ENCODE measurements around the gene CRTC2. TPM values are rescaled to one million over a fixed set of nuclear protein-coding genes. Genes with fewer than 3 reads are reported as not detected.

CRTC2 gene
- total and polyA plus RNA-seq, 9 of the 15 experiments (the other 6 are each of a cell fraction or from before 2014, with no cell fraction given): 2.7 to 26.4 (median 10.2) TPM

GRCh38 chr1:153977250-153978240 lies 19.1 kb upstream of the CRTC2 start, which contains the start of gene JTB (continued):
- no peak for TF ChIP-seq MED1 (CRISPR knock-in tag; IDR thresholded peaks at IDR 0.05; ENCODE audit: borderline replicate concordance)
- TF ChIP-seq PURB (CRISPR knock-in tag; IDR thresholded peaks at IDR 0.05; ENCODE audit: low read depth): no peak
- no peak for TF ChIP-seq MCM7 (IDR thresholded peaks at IDR 0.05)
- no peak for TF ChIP-seq ZNF699 (CRISPR knock-in tag; IDR thresholded peaks at IDR 0.05; ENCODE audit: insufficient replicate concordance)
- no peak for TF ChIP-seq MEIS2 (IDR thresholded peaks at IDR 0.05; ENCODE audit: partially characterized antibody)
- TF ChIP-seq EZH2 (IDR thresholded peaks at IDR 0.05; ENCODE audit: borderline replicate concordance, low read depth, low read length): no peak
- TF ChIP-seq MYNN (IDR thresholded peaks at IDR 0.05): no peak
- no peak for TF ChIP-seq MYNN (CRISPR knock-in tag; IDR thresholded peaks at IDR 0.05)
- TF ChIP-seq KDM2B (CRISPR knock-in tag; IDR thresholded peaks at IDR 0.05): no peak
- peak; percentile 93 for TF ChIP-seq HCFC1 (IDR thresholded peaks at IDR 0.05; ENCODE audit: low read depth, low read length)
- no peak for TF ChIP-seq ADNP (tag; IDR thresholded peaks at IDR 0.05)
- no peak for TF ChIP-seq ZNF780A (CRISPR knock-in tag; IDR thresholded peaks at IDR 0.05)
- TF ChIP-seq SIN3B (IDR thresholded peaks at IDR 0.05; ENCODE audit: low read depth): peak; percentile 45; the same call in 1 of the 2 replicates
- no peak for TF ChIP-seq ZNF239 (CRISPR knock-in tag; IDR thresholded peaks at IDR 0.05)
- TF ChIP-seq FOXJ2 (tag; IDR thresholded peaks at IDR 0.05): no peak; the same call in 1 of the 2 replicates
- peak in 1 of 2 experiments; percentile 79 for TF ChIP-seq E2F6 (IDR thresholded peaks at IDR 0.05; ENCODE audit: borderline replicate concordance in 1 of 2, extremely low read depth in 1 of 2, insufficient read depth in 1 of 2, insufficient read length in 1 of 2, low read depth in 1 of 2, low read length in 1 of 2, poor library complexity in 1 of 2, severe bottlenecking in 1 of 2)
- no peak for TF ChIP-seq ZNF134 (CRISPR knock-in tag; conservative IDR thresholded peaks at IDR 0.05)
- no peak for TF ChIP-seq ZNF668 (CRISPR knock-in tag; IDR thresholded peaks at IDR 0.05)
- peak; percentile 58 for TF ChIP-seq GABPB1 (CRISPR knock-in tag; IDR thresholded peaks at IDR 0.05)
- TF ChIP-seq EP300 (IDR thresholded peaks at IDR 0.05; ENCODE audit: low read length): peak; percentile 22; the same call in 1 of the 2 replicates
- TF ChIP-seq ZNF12 (CRISPR knock-in tag; IDR thresholded peaks at IDR 0.05): 0 out of 2 replicates have a peak, but pooled peaks have one; percentile 7
- TF ChIP-seq GATAD2A (IDR thresholded peaks at IDR 0.05): no peak
- no peak for TF ChIP-seq DLX4 (CRISPR knock-in tag; IDR thresholded peaks at IDR 0.05)
- TF ChIP-seq SMAD3 (CRISPR knock-in tag; conservative IDR thresholded peaks at IDR 0.05): no peak
- TF ChIP-seq ZBTB7A (IDR thresholded peaks at IDR 0.05; ENCODE audit: borderline replicate concordance, control insufficient read depth, low read depth, low read length): peak; percentile 18; the same call in 1 of the 2 replicates
- peak; percentile 22; the same call in 1 of the 2 replicates for TF ChIP-seq ZBED1 (IDR thresholded peaks at IDR 0.05)
- no peak for TF ChIP-seq ZNF354B (CRISPR knock-in tag; IDR thresholded peaks at IDR 0.05)
- no peak for TF ChIP-seq SRSF3 (IDR thresholded peaks at IDR 0.05; ENCODE audit: insufficient read depth, low read length)
- no peak for TF ChIP-seq ILF3 (IDR thresholded peaks at IDR 0.05; ENCODE audit: borderline replicate concordance)
- no peak for TF ChIP-seq POLR3G (IDR thresholded peaks at IDR 0.05; ENCODE audit: extremely low read depth, insufficient read length, insufficient replicate concordance)
- TF ChIP-seq FOXJ3 (CRISPR knock-in tag; IDR thresholded peaks at IDR 0.05): no peak

Measured in K562 (cell line).